Mesothelial cell of epicardium (in vitro differentiated cells): ENCODE results near the gene TELO2. TPM values are rescaled to one million over a fixed set of nuclear protein-coding genes. Genes with fewer than 3 reads are reported as not detected.
A peak's percentile ranks its signal among the peaks of the same experiment; 100 is the strongest.

Experiments
- DNase-seq, 2 experiments: peaks; one replicate each; pipeline ENCODE4 v3.0.0; 2021; ENCODE audit warnings: low spot score in 2 of 2; ENCODE audit not compliant: unreplicated experiment in 2 of 2
- H3K27ac Mint-ChIP-seq: 2 replicates; pipeline ENCODE4 v1.8.0; 2021; ENCODE audit warnings: mixed read lengths
- H3K27me3 Mint-ChIP-seq: 2 replicates; pipeline ENCODE4 v1.8.0; 2021; ENCODE audit warnings: low read depth, mixed read lengths
- H3K36me3 Mint-ChIP-seq: 2 replicates; pipeline ENCODE4 v1.8.0; 2021; ENCODE audit warnings: mixed read lengths
- H3K4me1 Mint-ChIP-seq: 2 replicates; pipeline ENCODE4 v1.8.0; 2021; ENCODE audit warnings: mixed read lengths
- H3K4me3 Mint-ChIP-seq: 2 replicates; pipeline ENCODE4 v1.8.0; 2021; ENCODE audit warnings: mild to moderate bottlenecking, moderate library complexity, mixed read lengths
- H3K9me3 Mint-ChIP-seq: 2 replicates; pipeline ENCODE4 v1.8.0; 2021; ENCODE audit warnings: mixed read lengths
- total RNA-seq: library from RNA; stranded (reverse); gene quantifications from 3 replicates; pipeline ENCODE4 v1.2.1, GENCODE V29; 2021
- TF ChIP-seq, protein P1 (sequence below): fragments of 200-600 bp; sonication (generic); IDR thresholded peaks from one replicate; pipeline ENCODE4 v1.5.0; 2021; ENCODE audit warnings: antibody characterized with exemption; ENCODE audit not compliant: unreplicated experiment

TELO2 gene
- total RNA-seq, 1 donor from 2014 or later, result 70.2 TPM

- H3K27ac Mint-ChIP-seq, result peak overlapping the region; percentile 34
- peaks cover 3% of the 10 kb centered on the region for H3K4me1 Mint-ChIP-seq
- DNase-seq, result no peak
- no peak overlapping the region for H3K4me3 Mint-ChIP-seq
- TF ChIP-seq, protein P1, sequence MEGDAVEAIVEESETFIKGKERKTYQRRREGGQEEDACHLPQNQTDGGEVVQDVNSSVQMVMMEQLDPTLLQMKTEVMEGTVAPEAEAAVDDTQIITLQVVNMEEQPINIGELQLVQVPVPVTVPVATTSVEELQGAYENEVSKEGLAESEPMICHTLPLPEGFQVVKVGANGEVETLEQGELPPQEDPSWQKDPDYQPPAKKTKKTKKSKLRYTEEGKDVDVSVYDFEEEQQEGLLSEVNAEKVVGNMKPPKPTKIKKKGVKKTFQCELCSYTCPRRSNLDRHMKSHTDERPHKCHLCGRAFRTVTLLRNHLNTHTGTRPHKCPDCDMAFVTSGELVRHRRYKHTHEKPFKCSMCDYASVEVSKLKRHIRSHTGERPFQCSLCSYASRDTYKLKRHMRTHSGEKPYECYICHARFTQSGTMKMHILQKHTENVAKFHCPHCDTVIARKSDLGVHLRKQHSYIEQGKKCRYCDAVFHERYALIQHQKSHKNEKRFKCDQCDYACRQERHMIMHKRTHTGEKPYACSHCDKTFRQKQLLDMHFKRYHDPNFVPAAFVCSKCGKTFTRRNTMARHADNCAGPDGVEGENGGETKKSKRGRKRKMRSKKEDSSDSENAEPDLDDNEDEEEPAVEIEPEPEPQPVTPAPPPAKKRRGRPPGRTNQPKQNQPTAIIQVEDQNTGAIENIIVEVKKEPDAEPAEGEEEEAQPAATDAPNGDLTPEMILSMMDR, result no peak
- peaks cover 2% of the 10 kb centered on the region for H3K36me3 Mint-ChIP-seq
- no peaks in the 10 kb centered on the region for H3K9me3 Mint-ChIP-seq
- no peaks in the 10 kb centered on the region for H3K27me3 Mint-ChIP-seq
Measured at GRCh38 chr16:1459967-1460366, 33.2 kb upstream of the TELO2 start.

- Mint-ChIP-seq H3K36me3 (peaks cover 2% of the 10 kb centered on the region), H3K27me3 (no peaks in the 10 kb centered on the region), H3K9me3 (no peaks in the 10 kb centered on the region), H3K4me1 (peaks cover 3% of the 10 kb centered on the region), H3K4me3 (no peak overlapping the region), H3K27ac (peak overlapping the region; percentile 30)
- TF ChIP-seq, protein P1, result no peak
- DNase-seq, result peak in 1 of 2 experiments; percentile 17
Measured at GRCh38 chr16:1460602-1461138, 32.5 kb upstream of the TELO2 start.

DNA sequence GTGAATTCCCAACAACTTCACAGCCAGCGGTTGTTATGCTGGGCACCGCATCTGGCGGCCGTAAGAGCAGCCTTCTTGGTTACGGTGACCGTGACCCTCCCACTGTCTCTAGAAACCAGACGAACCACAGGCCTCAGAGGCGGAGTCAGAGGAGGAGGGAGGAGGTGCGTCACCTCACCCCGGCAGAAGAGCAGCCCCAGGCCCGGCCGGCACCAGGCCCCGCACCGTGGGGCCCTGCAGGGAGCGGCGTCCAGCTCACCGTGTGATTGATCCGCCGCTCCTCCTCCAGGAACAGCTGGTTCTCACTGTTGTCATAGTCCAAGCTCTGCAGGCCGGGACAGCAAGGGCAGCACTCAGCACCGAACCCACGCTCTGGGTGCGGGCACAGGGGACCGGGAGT lies 32.0 kb upstream of the TELO2 start:
- Mint-ChIP-seq H3K27ac (peak overlapping the region; percentile 76), H3K27me3 (no peaks in the 10 kb centered on the region), H3K36me3 (peaks cover 2% of the 10 kb centered on the region), H3K4me3 (no peak overlapping the region), H3K9me3 (no peaks in the 10 kb centered on the region), H3K4me1 (peaks cover 3% of the 10 kb centered on the region)
- TF ChIP-seq, protein P1, result no peak
- DNase-seq, result peak in 1 of 2 experiments; percentile 18

DNA sequence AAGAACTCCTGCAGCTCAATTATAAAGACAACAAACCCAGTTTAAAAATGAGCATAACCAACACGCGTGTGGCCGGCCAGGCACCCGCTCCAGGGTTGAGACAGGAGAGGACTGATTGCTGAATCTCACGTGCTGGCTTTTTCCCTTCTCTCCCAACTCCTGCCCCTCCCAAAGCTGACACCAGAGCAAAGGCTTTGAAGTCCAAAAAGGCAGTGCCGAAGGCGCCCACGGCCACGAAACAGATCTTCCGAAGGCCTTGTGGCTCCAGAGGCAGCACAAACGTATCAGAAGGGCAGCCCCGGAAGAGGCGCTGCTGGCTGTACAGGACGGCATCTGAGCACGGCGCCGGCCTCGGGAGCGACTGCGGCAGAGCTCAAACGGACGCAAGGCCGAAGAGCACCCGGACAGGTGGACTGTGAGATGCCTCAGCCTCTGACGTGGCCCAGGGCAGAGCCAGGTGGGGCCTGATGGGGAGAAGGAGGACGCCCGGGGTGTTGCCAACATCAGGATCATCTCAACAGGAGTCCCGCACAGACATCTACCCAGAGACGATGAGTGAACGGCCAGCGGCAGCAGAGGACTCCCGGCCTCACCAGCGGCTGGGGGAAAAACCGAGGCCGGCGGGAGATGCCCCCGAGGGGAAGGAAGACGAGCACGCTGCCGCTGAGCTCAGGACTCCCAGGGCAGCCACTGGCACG lies 28.8 kb upstream of the TELO2 start:
- H3K4me1 Mint-ChIP-seq, result peaks cover 3% of the 10 kb centered on the region
- no peaks in the 10 kb centered on the region for H3K36me3 Mint-ChIP-seq
- no peaks in the 10 kb centered on the region for H3K9me3 Mint-ChIP-seq
- TF ChIP-seq, protein P1, result no peak
- no peaks in the 10 kb centered on the region for H3K27me3 Mint-ChIP-seq
- no peak overlapping the region for H3K4me3 Mint-ChIP-seq
- peak in 1 of 2 experiments; percentile 20 for DNase-seq
- H3K27ac Mint-ChIP-seq, result no peak overlapping the region

- no peak for DNase-seq
- Mint-ChIP-seq H3K27me3 (no peaks in the 10 kb centered on the region), H3K36me3 (no peaks in the 10 kb centered on the region), H3K9me3 (no peaks in the 10 kb centered on the region), H3K27ac (no peak overlapping the region), H3K4me1 (peaks cover 3% of the 10 kb centered on the region), H3K4me3 (no peak overlapping the region)
- TF ChIP-seq, protein P1, result no peak
Measured at GRCh38 chr16:1464894-1465566, 28.1 kb upstream of the TELO2 start.
